Measurements from ENCODE around the gene PPIL4. TPM values are rescaled to one million over a fixed set of nuclear protein-coding genes. Genes with fewer than 3 reads are reported as not detected.

The PPIL4 gene
- total and polyA plus RNA-seq, 2 of the 13 experiments (the other 11 are each of a cell fraction or from before 2014, with no cell fraction given) = 5.5 to 46.0 TPM

DNA sequence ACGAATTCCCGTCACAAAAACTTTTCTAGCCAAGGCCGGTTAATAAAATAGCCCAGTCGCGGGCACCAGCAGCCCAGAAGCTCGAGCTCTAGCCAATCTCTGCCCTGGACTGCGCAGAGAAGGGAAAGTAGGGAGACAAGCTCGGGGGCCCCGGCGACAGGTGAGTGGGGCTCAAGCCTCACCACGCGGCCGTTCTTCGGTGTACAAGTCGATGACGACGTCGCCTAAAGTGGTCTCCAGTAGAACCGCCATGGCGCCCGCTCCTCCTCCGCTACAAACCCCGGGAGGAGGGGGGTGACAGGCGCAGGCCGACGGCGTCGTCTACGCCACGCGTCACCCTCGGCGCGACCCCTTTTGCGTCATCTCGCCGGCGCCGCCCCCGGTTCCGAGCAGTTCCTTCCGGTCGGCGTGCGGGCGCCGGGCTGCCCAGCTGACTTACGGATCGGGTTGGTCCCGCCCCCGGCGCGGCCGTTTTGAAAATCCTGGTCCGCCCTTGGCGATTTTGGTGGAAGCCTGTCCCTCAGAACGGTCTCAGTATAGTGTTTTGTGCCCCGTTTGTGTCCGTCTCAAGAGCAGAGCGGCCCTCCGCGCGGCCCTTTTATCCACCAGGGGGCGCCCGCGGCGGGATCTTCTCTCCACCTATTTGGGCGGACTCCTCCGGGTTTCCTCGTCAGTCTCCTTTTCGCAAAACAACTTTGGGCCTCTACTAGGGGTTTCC is at the start of gene PPIL4 (continued):
- TF ChIP-seq, protein P1, sequence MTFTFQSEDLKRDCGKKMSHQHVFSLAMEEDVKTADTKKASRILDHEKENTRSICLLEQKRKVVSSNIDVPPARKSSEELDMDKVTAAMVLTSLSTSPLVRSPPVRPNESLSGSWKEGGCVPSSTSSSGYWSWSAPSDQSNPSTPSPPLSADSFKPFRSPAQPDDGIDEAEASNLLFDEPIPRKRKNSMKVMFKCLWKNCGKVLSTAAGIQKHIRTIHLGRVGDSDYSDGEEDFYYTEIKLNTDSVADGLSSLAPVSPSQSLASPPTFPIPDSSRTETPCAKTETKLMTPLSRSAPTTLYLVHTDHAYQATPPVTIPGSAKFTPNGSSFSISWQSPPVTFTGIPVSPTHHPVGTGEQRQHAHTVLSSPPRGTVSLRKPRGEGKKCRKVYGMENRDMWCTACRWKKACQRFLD (CRISPR knock-in tag; IDR thresholded peaks at IDR 0.05; ENCODE audit: borderline replicate concordance) = peak; percentile 95; the same call in 1 of the 2 replicates
- no peak for TF ChIP-seq ZNF720 (CRISPR knock-in tag; IDR thresholded peaks at IDR 0.05)
- TF ChIP-seq ARNTL (CRISPR knock-in tag; IDR thresholded peaks at IDR 0.05) = peak; percentile 62
- TF ChIP-seq, protein P2, sequence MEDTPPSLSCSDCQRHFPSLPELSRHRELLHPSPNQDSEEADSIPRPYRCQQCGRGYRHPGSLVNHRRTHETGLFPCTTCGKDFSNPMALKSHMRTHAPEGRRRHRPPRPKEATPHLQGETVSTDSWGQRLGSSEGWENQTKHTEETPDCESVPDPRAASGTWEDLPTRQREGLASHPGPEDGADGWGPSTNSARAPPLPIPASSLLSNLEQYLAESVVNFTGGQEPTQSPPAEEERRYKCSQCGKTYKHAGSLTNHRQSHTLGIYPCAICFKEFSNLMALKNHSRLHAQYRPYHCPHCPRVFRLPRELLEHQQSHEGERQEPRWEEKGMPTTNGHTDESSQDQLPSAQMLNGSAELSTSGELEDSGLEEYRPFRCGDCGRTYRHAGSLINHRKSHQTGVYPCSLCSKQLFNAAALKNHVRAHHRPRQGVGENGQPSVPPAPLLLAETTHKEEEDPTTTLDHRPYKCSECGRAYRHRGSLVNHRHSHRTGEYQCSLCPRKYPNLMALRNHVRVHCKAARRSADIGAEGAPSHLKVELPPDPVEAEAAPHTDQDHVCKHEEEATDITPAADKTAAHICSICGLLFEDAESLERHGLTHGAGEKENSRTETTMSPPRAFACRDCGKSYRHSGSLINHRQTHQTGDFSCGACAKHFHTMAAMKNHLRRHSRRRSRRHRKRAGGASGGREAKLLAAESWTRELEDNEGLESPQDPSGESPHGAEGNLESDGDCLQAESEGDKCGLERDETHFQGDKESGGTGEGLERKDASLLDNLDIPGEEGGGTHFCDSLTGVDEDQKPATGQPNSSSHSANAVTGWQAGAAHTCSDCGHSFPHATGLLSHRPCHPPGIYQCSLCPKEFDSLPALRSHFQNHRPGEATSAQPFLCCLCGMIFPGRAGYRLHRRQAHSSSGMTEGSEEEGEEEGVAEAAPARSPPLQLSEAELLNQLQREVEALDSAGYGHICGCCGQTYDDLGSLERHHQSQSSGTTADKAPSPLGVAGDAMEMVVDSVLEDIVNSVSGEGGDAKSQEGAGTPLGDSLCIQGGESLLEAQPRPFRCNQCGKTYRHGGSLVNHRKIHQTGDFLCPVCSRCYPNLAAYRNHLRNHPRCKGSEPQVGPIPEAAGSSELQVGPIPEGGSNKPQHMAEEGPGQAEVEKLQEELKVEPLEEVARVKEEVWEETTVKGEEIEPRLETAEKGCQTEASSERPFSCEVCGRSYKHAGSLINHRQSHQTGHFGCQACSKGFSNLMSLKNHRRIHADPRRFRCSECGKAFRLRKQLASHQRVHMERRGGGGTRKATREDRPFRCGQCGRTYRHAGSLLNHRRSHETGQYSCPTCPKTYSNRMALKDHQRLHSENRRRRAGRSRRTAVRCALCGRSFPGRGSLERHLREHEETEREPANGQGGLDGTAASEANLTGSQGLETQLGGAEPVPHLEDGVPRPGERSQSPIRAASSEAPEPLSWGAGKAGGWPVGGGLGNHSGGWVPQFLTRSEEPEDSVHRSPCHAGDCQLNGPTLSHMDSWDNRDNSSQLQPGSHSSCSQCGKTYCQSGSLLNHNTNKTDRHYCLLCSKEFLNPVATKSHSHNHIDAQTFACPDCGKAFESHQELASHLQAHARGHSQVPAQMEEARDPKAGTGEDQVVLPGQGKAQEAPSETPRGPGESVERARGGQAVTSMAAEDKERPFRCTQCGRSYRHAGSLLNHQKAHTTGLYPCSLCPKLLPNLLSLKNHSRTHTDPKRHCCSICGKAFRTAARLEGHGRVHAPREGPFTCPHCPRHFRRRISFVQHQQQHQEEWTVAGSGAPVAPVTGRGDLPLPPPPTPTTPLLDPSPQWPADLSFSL (CRISPR knock-in tag; IDR thresholded peaks at IDR 0.05) = 0 out of 2 replicates have a peak, but pooled peaks have one; percentile 4
- peak; percentile 88; the same call in 1 of the 2 replicates for TF ChIP-seq CBX5 (CRISPR knock-in tag; IDR thresholded peaks at IDR 0.05; ENCODE audit: borderline replicate concordance)
- TF ChIP-seq ZNF335 (CRISPR knock-in tag; IDR thresholded peaks at IDR 0.05) = peak; percentile 72; the same call in 1 of the 2 replicates
- TF ChIP-seq, protein P3, sequence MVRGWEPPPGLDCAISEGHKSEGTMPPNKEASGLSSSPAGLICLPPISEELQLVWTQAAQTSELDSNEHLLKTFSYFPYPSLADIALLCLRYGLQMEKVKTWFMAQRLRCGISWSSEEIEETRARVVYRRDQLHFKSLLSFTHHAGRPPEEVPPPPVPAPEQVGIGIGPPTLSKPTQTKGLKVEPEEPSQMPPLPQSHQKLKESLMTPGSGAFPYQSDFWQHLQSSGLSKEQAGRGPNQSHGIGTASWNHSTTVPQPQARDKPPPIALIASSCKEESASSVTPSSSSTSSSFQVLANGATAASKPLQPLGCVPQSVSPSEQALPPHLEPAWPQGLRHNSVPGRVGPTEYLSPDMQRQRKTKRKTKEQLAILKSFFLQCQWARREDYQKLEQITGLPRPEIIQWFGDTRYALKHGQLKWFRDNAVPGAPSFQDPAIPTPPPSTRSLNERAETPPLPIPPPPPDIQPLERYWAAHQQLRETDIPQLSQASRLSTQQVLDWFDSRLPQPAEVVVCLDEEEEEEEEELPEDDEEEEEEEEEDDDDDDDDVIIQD (CRISPR knock-in tag; IDR thresholded peaks at IDR 0.05; ENCODE audit: low read depth) = no peak; the same call in 1 of the 2 replicates
- no peak for TF ChIP-seq CHD4 (IDR thresholded peaks at IDR 0.05; ENCODE audit: borderline replicate concordance, low read length)
- TF ChIP-seq, protein P4, sequence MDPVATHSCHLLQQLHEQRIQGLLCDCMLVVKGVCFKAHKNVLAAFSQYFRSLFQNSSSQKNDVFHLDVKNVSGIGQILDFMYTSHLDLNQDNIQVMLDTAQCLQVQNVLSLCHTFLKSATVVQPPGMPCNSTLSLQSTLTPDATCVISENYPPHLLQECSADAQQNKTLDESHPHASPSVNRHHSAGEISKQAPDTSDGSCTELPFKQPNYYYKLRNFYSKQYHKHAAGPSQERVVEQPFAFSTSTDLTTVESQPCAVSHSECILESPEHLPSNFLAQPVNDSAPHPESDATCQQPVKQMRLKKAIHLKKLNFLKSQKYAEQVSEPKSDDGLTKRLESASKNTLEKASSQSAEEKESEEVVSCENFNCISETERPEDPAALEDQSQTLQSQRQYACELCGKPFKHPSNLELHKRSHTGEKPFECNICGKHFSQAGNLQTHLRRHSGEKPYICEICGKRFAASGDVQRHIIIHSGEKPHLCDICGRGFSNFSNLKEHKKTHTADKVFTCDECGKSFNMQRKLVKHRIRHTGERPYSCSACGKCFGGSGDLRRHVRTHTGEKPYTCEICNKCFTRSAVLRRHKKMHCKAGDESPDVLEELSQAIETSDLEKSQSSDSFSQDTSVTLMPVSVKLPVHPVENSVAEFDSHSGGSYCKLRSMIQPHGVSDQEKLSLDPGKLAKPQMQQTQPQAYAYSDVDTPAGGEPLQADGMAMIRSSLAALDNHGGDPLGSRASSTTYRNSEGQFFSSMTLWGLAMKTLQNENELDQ (CRISPR knock-in tag; IDR thresholded peaks at IDR 0.05; ENCODE audit: borderline replicate concordance) = 0 out of 2 replicates have a peak, but pooled peaks have one; percentile 40
- TF ChIP-seq GATAD1 (CRISPR knock-in tag; IDR thresholded peaks at IDR 0.05) = peak; percentile 100
- TF ChIP-seq ONECUT2 (CRISPR knock-in tag; IDR thresholded peaks at IDR 0.05) = 0 out of 2 replicates have a peak, but pooled peaks have one; percentile 30
- peak; percentile 67; the same call in 1 of the 2 replicates for TF ChIP-seq BCL6 (CRISPR knock-in tag; IDR thresholded peaks at IDR 0.05)
- TF ChIP-seq ZNF619 (CRISPR knock-in tag; IDR thresholded peaks at IDR 0.05) = peak; percentile 86
- TF ChIP-seq NCOA2 (CRISPR knock-in tag; IDR thresholded peaks at IDR 0.05) = 0 out of 2 replicates have a peak, but pooled peaks have one; percentile 53
- peak; percentile 57 for TF ChIP-seq ZNF761 (CRISPR knock-in tag; conservative IDR thresholded peaks at IDR 0.05)
- no peak for TF ChIP-seq ZNF510 (CRISPR knock-in tag; IDR thresholded peaks at IDR 0.05; ENCODE audit: low read depth)
- TF ChIP-seq ZMYM4 (CRISPR knock-in tag; IDR thresholded peaks at IDR 0.05) = peak; percentile 92
- no peak for TF ChIP-seq ZNF644 (CRISPR knock-in tag; IDR thresholded peaks at IDR 0.05; ENCODE audit: low read depth)
- peak; percentile 88 for TF ChIP-seq DMAP1 (CRISPR knock-in tag; IDR thresholded peaks at IDR 0.05)
